ENCODE results near the gene SPEG. TPM values are rescaled to one million over a fixed set of nuclear protein-coding genes. Genes with fewer than 3 reads are reported as not detected.

Gene SPEG
- total and polyA plus RNA-seq, 2 of the 13 experiments (the other 11 are each of a cell fraction or from before 2014, with no cell fraction given): 0.18 to 0.24 TPM

DNA sequence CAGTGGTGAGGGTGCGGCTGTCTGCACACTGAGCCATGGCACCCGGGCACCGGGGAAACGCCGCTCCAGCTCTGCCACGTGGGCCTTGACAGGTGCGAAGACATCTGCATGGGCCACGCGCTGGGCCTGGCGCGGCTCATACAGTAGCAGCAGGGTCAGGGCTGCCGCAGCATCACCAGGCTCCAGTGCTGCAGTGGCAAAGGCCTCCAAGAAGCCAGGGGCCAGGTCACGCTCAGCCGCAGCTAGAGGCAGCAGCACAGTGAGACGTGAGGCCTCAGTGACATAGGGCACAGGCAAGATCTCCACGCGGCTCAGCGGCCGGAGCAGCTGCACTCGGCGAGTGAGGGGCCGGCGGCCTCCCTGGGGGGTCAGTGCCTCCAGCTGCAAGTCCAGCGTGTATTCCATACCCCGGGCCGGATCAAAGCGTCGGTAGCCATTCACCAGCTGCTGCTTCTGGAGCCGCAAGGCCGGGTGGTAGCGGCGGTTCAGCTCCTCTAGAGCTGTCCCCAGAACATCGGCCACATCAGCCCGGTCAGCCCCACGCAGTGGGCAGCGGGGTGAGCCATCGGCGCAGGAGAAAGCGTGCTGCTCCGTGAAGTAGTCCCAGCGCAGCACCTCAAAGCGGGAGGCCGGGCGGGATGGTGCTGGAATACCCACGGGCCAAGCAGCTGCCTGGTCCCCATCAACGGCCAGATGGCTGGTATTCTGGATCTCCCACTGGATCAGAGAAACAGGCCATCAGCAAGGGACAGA is 105.5 kb downstream of the SPEG start (continued):
- no peak for TF ChIP-seq ZNF672 (CRISPR knock-in tag; IDR thresholded peaks at IDR 0.05)
- no peak for TF ChIP-seq ZNF768 (CRISPR knock-in tag; IDR thresholded peaks at IDR 0.05)
- TF ChIP-seq PAWR (CRISPR knock-in tag; IDR thresholded peaks at IDR 0.05; ENCODE audit: borderline replicate concordance): no peak
- TF ChIP-seq AGO2 (optimal IDR thresholded peaks at IDR 0.05; ENCODE audit: low read depth, low read length): peak; percentile 89
- TF ChIP-seq, protein P1, sequence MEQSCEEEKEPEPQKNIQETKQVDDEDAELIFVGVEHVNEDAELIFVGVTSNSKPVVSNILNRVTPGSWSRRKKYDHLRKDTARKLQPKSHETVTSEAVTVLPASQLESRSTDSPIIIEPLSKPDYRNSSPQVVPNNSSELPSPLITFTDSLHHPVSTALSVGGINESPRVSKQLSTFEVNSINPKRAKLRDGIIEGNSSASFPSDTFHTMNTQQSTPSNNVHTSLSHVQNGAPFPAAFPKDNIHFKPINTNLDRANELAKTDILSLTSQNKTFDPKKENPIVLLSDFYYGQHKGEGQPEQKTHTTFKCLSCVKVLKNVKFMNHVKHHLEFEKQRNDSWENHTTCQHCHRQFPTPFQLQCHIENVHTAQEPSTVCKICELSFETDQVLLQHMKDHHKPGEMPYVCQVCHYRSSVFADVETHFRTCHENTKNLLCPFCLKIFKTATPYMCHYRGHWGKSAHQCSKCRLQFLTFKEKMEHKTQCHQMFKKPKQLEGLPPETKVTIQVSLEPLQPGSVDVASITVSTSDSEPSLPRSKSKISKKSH (CRISPR knock-in tag; IDR thresholded peaks at IDR 0.05; ENCODE audit: borderline replicate concordance): peak; percentile 65; the same call in 1 of the 2 replicates
- TF ChIP-seq, protein P2, sequence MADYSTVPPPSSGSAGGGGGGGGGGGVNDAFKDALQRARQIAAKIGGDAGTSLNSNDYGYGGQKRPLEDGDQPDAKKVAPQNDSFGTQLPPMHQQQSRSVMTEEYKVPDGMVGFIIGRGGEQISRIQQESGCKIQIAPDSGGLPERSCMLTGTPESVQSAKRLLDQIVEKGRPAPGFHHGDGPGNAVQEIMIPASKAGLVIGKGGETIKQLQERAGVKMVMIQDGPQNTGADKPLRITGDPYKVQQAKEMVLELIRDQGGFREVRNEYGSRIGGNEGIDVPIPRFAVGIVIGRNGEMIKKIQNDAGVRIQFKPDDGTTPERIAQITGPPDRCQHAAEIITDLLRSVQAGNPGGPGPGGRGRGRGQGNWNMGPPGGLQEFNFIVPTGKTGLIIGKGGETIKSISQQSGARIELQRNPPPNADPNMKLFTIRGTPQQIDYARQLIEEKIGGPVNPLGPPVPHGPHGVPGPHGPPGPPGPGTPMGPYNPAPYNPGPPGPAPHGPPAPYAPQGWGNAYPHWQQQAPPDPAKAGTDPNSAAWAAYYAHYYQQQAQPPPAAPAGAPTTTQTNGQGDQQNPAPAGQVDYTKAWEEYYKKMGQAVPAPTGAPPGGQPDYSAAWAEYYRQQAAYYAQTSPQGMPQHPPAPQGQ (CRISPR knock-in tag; IDR thresholded peaks at IDR 0.05; ENCODE audit: borderline replicate concordance): no peak
- TF ChIP-seq PHF20 (CRISPR knock-in tag; IDR thresholded peaks at IDR 0.05): no peak
- TF ChIP-seq, protein P3, sequence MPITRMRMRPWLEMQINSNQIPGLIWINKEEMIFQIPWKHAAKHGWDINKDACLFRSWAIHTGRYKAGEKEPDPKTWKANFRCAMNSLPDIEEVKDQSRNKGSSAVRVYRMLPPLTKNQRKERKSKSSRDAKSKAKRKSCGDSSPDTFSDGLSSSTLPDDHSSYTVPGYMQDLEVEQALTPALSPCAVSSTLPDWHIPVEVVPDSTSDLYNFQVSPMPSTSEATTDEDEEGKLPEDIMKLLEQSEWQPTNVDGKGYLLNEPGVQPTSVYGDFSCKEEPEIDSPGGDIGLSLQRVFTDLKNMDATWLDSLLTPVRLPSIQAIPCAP (CRISPR knock-in tag; IDR thresholded peaks at IDR 0.05; ENCODE audit: low read depth): no peak
- TF ChIP-seq ZZZ3 (CRISPR knock-in tag; IDR thresholded peaks at IDR 0.05; ENCODE audit: borderline replicate concordance): no peak
- TF ChIP-seq, protein P4, sequence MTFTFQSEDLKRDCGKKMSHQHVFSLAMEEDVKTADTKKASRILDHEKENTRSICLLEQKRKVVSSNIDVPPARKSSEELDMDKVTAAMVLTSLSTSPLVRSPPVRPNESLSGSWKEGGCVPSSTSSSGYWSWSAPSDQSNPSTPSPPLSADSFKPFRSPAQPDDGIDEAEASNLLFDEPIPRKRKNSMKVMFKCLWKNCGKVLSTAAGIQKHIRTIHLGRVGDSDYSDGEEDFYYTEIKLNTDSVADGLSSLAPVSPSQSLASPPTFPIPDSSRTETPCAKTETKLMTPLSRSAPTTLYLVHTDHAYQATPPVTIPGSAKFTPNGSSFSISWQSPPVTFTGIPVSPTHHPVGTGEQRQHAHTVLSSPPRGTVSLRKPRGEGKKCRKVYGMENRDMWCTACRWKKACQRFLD (CRISPR knock-in tag; IDR thresholded peaks at IDR 0.05; ENCODE audit: borderline replicate concordance): no peak
- TF ChIP-seq ZNF629 (CRISPR knock-in tag; conservative IDR thresholded peaks at IDR 0.05): no peak
- no peak for TF ChIP-seq ZNF703 (CRISPR knock-in tag; IDR thresholded peaks at IDR 0.05; ENCODE audit: borderline replicate concordance)
- TF ChIP-seq ZNF891 (CRISPR knock-in tag; IDR thresholded peaks at IDR 0.05): 0 out of 2 replicates have a peak, but pooled peaks have one; percentile 46
- no peak for TF ChIP-seq ZMYM3 (CRISPR knock-in tag; IDR thresholded peaks at IDR 0.05)
- no peak for TF ChIP-seq GPN1 (CRISPR knock-in tag; IDR thresholded peaks at IDR 0.05; ENCODE audit: borderline replicate concordance)
- no peak for TF ChIP-seq ZNF616 (CRISPR knock-in tag; IDR thresholded peaks at IDR 0.05; ENCODE audit: low read depth)
- TF ChIP-seq ZNF749 (CRISPR knock-in tag; IDR thresholded peaks at IDR 0.05; ENCODE audit: borderline replicate concordance): peak; percentile 25; the same call in 1 of the 2 replicates
- TF ChIP-seq YEATS2 (CRISPR knock-in tag; IDR thresholded peaks at IDR 0.05; ENCODE audit: borderline replicate concordance): no peak
- TF ChIP-seq, protein P5, sequence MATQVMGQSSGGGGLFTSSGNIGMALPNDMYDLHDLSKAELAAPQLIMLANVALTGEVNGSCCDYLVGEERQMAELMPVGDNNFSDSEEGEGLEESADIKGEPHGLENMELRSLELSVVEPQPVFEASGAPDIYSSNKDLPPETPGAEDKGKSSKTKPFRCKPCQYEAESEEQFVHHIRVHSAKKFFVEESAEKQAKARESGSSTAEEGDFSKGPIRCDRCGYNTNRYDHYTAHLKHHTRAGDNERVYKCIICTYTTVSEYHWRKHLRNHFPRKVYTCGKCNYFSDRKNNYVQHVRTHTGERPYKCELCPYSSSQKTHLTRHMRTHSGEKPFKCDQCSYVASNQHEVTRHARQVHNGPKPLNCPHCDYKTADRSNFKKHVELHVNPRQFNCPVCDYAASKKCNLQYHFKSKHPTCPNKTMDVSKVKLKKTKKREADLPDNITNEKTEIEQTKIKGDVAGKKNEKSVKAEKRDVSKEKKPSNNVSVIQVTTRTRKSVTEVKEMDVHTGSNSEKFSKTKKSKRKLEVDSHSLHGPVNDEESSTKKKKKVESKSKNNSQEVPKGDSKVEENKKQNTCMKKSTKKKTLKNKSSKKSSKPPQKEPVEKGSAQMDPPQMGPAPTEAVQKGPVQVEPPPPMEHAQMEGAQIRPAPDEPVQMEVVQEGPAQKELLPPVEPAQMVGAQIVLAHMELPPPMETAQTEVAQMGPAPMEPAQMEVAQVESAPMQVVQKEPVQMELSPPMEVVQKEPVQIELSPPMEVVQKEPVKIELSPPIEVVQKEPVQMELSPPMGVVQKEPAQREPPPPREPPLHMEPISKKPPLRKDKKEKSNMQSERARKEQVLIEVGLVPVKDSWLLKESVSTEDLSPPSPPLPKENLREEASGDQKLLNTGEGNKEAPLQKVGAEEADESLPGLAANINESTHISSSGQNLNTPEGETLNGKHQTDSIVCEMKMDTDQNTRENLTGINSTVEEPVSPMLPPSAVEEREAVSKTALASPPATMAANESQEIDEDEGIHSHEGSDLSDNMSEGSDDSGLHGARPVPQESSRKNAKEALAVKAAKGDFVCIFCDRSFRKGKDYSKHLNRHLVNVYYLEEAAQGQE (IDR thresholded peaks at IDR 0.05; ENCODE audit: borderline replicate concordance in 1 of 2, low read depth in 1 of 2, low read length in 2 of 2): no peak
